ENCODE measurements around the gene DHRS7. TPM values are rescaled to one million over a fixed set of nuclear protein-coding genes. Genes with fewer than 3 reads are reported as not detected.

Gene DHRS7
- total and polyA plus RNA-seq, 9 donors = 57.5 to 96.7 (median 61.3) TPM

DNA sequence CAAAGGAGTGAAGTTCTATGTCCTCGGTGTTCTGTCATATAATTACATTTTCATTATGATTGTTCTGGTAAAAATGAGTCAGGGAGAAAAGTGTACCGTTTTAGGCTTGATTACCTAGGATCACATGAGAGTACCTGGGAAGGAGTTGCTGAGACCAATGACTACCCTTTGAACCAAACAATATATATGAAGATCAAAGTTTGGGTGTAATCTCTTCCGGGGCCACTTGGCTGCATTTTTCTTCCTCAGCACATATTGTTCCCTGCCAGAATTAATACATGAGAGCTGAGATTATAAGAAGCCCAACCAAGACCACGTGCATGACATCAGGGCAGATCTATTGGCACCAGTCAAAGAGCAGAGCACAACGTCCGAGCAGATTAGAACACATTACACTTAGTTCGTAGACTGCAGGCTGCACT lies 41.1 kb upstream of the DHRS7 start:
- DNase-seq = no peak
- Histone ChIP-seq H3K27me3 (no peaks in the 10 kb centered on the region), H3K4me1 (ENCODE audit: insufficient read depth) (peaks cover 2% of the 10 kb centered on the region), H3K27ac (no peak overlapping the region), H3K4me3 (no peak overlapping the region), H3K9me3 (no peaks in the 10 kb centered on the region), H3K36me3 (no peaks in the 10 kb centered on the region)
- TF ChIP-seq POLR2A (IDR thresholded peaks at IDR 0.05) (no peak), EP300 (IDR thresholded peaks at IDR 0.05) (no peak)
- TF ChIP-seq, protein P1, sequence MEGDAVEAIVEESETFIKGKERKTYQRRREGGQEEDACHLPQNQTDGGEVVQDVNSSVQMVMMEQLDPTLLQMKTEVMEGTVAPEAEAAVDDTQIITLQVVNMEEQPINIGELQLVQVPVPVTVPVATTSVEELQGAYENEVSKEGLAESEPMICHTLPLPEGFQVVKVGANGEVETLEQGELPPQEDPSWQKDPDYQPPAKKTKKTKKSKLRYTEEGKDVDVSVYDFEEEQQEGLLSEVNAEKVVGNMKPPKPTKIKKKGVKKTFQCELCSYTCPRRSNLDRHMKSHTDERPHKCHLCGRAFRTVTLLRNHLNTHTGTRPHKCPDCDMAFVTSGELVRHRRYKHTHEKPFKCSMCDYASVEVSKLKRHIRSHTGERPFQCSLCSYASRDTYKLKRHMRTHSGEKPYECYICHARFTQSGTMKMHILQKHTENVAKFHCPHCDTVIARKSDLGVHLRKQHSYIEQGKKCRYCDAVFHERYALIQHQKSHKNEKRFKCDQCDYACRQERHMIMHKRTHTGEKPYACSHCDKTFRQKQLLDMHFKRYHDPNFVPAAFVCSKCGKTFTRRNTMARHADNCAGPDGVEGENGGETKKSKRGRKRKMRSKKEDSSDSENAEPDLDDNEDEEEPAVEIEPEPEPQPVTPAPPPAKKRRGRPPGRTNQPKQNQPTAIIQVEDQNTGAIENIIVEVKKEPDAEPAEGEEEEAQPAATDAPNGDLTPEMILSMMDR (IDR thresholded peaks at IDR 0.05) = no peak
- intact Hi-C loops (cut with DNase I) = no loop called here
- 73 to 81% (median 81%) methylated on average over 7 of the region's 7 CpGs for WGBS, 3 donors

DNA sequence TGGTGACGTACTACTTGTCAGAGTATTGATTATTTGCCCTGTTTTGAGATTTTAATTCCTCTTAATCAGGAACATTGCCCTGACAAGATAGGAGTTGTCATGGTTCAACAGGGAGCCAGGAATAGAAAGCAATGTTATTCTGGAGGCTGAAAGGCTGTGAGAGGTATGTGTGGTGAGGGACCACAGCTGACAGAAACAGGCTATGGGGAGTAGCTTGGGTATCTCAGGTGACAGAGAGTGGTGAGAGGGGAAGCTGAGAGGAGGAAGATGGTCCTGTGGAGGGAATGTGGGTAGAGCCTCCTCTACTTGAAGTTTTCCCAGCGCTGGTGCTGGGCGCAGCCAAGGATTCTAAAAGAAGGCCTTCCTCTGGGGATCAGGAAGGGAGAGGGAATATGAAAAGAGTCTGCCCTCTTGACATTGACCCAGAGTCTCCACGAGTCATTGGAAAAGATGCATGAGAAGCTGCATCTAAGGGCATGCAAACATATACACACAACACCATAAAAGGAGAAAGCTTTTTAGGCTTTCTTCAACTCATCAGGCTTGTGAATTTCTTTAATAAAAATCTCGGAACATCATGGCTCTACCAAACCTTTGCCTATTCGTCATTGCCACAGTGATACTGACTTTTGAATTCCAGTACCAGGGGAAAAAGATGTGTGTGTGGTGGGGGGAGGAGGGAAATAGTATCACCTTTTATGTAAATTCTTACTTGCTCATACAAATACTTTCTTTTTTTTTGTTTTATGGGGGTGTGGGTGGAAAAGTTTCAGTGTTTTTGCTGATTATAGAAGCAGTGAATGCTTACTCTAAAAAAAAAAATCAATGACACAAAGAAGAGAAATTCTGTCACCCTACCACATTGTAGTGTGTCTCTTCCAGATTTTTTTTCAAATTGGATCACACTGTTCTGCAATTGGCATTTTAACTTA lies 39.9 kb upstream of the DHRS7 start:
- 58 to 60% (median 60%) methylated on average over 6 of the region's 6 CpGs for WGBS, 3 donors
- intact Hi-C loops (cut with DNase I) = no loop called here
- H3K4me1 ChIP-seq (ENCODE audit: insufficient read depth) = peaks cover 2% of the 10 kb centered on the region
- no peaks in the 10 kb centered on the region for H3K36me3 ChIP-seq
- no peaks in the 10 kb centered on the region for H3K9me3 ChIP-seq
- no peaks in the 10 kb centered on the region for H3K27me3 ChIP-seq
- no peak for DNase-seq
- H3K4me3 ChIP-seq = no peak overlapping the region
- TF ChIP-seq, protein P1 (IDR thresholded peaks at IDR 0.05) = no peak
- no peak for TF ChIP-seq POLR2A (IDR thresholded peaks at IDR 0.05)
- TF ChIP-seq EP300 (IDR thresholded peaks at IDR 0.05) = no peak
- no peak overlapping the region for H3K27ac ChIP-seq

DNA sequence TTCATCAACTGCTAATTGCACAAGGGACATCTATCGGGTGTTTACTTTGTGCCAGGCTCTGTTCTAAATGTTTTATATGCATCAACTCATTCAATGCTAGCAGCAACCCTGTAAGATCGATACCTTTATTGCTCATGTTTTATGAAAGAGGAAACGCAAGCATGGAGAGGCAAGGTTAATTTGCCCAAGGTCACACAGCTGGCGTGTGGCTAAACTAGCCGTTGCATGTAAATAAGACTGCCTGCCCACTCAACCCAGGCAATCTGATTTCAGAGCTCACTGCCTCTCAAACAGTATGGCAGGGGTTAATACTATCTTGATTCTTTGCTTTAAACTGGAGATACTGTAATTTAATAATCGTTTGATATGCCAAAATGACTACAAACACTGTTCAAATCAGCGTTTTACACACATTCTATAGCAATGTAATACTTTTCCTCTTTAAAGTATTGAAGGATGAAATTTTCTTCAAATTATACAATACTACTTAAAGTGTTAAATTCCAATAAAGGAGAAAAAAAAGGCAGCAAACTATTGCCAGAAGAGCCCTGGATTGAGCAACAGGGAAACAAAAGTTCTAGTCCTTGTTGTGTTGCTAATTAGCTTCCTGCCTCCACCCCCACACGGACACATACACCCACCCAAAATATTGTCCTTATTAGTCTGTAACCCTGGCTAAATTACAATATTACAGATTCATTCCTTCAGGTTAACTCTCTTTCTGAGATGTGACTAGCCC lies 39.1 kb upstream of the DHRS7 start:
- Histone ChIP-seq H3K27ac (no peak overlapping the region), H3K4me1 (ENCODE audit: insufficient read depth) (peaks cover 2% of the 10 kb centered on the region), H3K4me3 (no peak overlapping the region), H3K27me3 (no peaks in the 10 kb centered on the region), H3K36me3 (no peaks in the 10 kb centered on the region), H3K9me3 (no peaks in the 10 kb centered on the region)
- intact Hi-C loops (cut with DNase I) = no loop called here
- DNase-seq = no peak
- TF ChIP-seq EP300 (IDR thresholded peaks at IDR 0.05) (no peak), POLR2A (IDR thresholded peaks at IDR 0.05) (no peak)
- TF ChIP-seq, protein P1 (IDR thresholded peaks at IDR 0.05) = no peak
- WGBS, 3 donors = 13 to 23% (median 19%) methylated on average over 8 of the region's 8 CpGs

DNA sequence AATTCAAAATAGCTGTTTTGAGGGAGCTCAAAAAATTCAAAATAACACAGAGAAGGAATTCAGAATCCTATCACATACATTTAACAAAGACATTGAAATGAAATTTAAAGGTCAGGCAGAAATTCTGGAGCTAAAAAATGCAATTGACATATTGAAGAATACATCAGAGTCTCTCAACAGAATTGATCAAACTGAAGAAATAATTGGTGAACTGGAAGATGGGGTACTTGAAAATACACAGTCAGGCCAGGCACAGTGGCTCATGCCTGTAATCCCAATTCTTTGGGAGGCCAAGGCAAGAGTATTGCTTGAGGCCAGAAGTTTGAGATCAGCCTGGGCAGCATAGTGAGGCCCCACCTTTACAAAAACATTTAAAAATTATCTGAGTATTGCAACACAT lies 34.1 kb upstream of the DHRS7 start:
- TF ChIP-seq POLR2A (IDR thresholded peaks at IDR 0.05) (no peak), EP300 (IDR thresholded peaks at IDR 0.05) (no peak)
- TF ChIP-seq, protein P1 (IDR thresholded peaks at IDR 0.05) = no peak
- Histone ChIP-seq H3K4me3 (no peak overlapping the region), H3K27me3 (no peaks in the 10 kb centered on the region), H3K27ac (no peak overlapping the region), H3K9me3 (no peaks in the 10 kb centered on the region), H3K36me3 (no peaks in the 10 kb centered on the region), H3K4me1 (ENCODE audit: insufficient read depth) (peaks cover 2% of the 10 kb centered on the region)
- intact Hi-C loops (cut with DNase I) = no loop called here
- no peak for DNase-seq
